ENCODE data around the gene PCGF1. TPM values are rescaled to one million over a fixed set of nuclear protein-coding genes. Genes with fewer than 3 reads are reported as not detected.

PCGF1 gene
- total RNA-seq, 1 experiment from 2014 or later: 39.9 TPM

DNA sequence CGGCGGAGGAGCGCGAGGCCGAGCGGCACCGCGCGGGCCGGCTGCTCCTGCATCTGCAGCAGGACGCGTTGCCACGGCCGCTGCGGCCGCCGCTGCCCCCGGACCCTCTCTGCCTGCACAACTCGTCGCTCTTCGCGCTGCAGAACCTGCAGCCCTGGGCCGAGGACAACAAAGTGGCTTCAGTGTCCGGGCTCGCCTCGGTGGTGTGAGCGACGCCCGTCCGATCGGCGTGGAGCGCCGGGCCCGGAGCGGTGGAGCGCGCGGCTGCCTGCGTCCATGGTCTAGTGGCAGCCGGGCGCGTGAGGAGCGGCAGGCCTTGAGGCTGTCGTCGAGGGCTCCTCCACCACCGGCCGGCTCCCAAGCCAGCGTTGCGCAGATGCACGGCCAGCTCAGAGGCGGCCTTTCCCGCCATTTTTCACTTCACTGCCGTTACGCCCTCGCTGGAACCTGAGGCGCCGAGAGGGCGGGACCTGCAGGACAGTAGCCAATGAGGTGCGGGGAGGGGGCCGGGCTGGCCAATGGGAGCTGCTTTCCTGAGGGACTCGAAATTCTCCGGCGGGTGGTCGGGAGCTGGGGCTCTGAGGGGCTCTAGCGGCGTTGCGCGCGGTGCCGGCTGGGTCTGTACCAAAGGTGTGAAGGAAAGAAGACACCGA, 8.6 kb upstream of the PCGF1 start:
- Histone ChIP-seq H3K4me2 (ENCODE audit: low read length) (no peak overlapping the region), H3K36me3 (ENCODE audit: control insufficient read depth in 1 of 2, insufficient read depth in 2 of 2, low read length in 2 of 2) (no peaks in the 10 kb centered on the region), H4K20me1 (ENCODE audit: insufficient read depth) (no peaks in the 10 kb centered on the region), H3K9me3 (ENCODE audit: control insufficient read depth in 1 of 2, insufficient read depth in 1 of 2, low read depth in 1 of 2, low read length in 2 of 2) (no peaks in the 10 kb centered on the region), H3K9ac (ENCODE audit: low read length) (no peak overlapping the region), H3K4me1 (ENCODE audit: control insufficient read depth in 1 of 2, insufficient read depth in 2 of 2, low read length in 2 of 2) (no peaks in the 10 kb centered on the region), H3K27me3 (ENCODE audit: insufficient read depth, low read length) (no peaks in the 10 kb centered on the region), H2AFZ (ENCODE audit: low read depth, low read length, poor library complexity, severe bottlenecking) (no peak overlapping the region), H3K27ac (ENCODE audit: low read depth, low read length) (no peak overlapping the region), H3K9me2 (ENCODE audit: insufficient read depth) (no peaks in the 10 kb centered on the region), H3K79me2 (ENCODE audit: insufficient read depth, low read length) (no peaks in the 10 kb centered on the region), H3K4me3 (replicated peaks in 1 of 2; ENCODE audit: low read depth in 1 of 2, low read length in 2 of 2) (no peak overlapping the region)
- ChIA-PET RAD21 (ENCODE audit: low non-redundant PET in 1 of 2, low total read pairs in 2 of 2, uncharacterized antibody in 2 of 2, unreplicated experiment in 2 of 2) (no interaction called here), CTCF (no interaction called here), POLR2A (no interaction called here)
- BruUV-seq (replicated peaks): no TSS peak
- intact Hi-C loops (cut with micrococcal nuclease): no loop called here
- DNase-seq (ENCODE audit: low read depth, low spot score) (no peak), ATAC-seq (0 out of 2 replicates have a peak, but pooled peaks have one; percentile 37)
- TF ChIP-seq ZFX (IDR thresholded peaks at IDR 0.05) (no peak), SP1 (IDR thresholded peaks at IDR 0.05; ENCODE audit: low read depth) (no peak), CBX3 (IDR thresholded peaks at IDR 0.05; ENCODE audit: low read depth) (no peak), SRF (IDR thresholded peaks at IDR 0.05; ENCODE audit: low read depth) (no peak), EGR1 (IDR thresholded peaks at IDR 0.05; ENCODE audit: low read depth) (no peak), TCF7L2 (IDR thresholded peaks at IDR 0.05; ENCODE audit: borderline replicate concordance, extremely low read depth, insufficient read depth, insufficient read length) (no peak), ELF1 (IDR thresholded peaks at IDR 0.05; ENCODE audit: borderline replicate concordance, low read depth) (no peak), JUND (IDR thresholded peaks at IDR 0.05) (no peak), ZNF274 (IDR thresholded peaks at IDR 0.05; ENCODE audit: low read depth, low read length) (no peak), RAD21 (IDR thresholded peaks at IDR 0.05; ENCODE audit: low read depth) (no peak), EZH2 (IDR thresholded peaks at IDR 0.05) (no peak), FOSL1 (IDR thresholded peaks at IDR 0.05; ENCODE audit: low read depth) (no peak), EZH2phosphoT487 (IDR thresholded peaks at IDR 0.05; ENCODE audit: borderline replicate concordance) (no peak), POLR2AphosphoS5 (IDR thresholded peaks at IDR 0.05; ENCODE audit: low read depth, low read length) (no peak)
- TF ChIP-seq, protein P1, sequence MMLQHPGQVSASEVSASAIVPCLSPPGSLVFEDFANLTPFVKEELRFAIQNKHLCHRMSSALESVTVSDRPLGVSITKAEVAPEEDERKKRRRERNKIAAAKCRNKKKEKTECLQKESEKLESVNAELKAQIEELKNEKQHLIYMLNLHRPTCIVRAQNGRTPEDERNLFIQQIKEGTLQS (IDR thresholded peaks at IDR 0.05): no peak
- TF ChIP-seq, protein P2, sequence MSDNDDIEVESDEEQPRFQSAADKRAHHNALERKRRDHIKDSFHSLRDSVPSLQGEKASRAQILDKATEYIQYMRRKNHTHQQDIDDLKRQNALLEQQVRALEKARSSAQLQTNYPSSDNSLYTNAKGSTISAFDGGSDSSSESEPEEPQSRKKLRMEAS (IDR thresholded peaks at IDR 0.05): no peak
- TF ChIP-seq, protein P3, sequence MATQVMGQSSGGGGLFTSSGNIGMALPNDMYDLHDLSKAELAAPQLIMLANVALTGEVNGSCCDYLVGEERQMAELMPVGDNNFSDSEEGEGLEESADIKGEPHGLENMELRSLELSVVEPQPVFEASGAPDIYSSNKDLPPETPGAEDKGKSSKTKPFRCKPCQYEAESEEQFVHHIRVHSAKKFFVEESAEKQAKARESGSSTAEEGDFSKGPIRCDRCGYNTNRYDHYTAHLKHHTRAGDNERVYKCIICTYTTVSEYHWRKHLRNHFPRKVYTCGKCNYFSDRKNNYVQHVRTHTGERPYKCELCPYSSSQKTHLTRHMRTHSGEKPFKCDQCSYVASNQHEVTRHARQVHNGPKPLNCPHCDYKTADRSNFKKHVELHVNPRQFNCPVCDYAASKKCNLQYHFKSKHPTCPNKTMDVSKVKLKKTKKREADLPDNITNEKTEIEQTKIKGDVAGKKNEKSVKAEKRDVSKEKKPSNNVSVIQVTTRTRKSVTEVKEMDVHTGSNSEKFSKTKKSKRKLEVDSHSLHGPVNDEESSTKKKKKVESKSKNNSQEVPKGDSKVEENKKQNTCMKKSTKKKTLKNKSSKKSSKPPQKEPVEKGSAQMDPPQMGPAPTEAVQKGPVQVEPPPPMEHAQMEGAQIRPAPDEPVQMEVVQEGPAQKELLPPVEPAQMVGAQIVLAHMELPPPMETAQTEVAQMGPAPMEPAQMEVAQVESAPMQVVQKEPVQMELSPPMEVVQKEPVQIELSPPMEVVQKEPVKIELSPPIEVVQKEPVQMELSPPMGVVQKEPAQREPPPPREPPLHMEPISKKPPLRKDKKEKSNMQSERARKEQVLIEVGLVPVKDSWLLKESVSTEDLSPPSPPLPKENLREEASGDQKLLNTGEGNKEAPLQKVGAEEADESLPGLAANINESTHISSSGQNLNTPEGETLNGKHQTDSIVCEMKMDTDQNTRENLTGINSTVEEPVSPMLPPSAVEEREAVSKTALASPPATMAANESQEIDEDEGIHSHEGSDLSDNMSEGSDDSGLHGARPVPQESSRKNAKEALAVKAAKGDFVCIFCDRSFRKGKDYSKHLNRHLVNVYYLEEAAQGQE (IDR thresholded peaks at IDR 0.05; ENCODE audit: low read depth): no peak
- TF ChIP-seq, protein P4, sequence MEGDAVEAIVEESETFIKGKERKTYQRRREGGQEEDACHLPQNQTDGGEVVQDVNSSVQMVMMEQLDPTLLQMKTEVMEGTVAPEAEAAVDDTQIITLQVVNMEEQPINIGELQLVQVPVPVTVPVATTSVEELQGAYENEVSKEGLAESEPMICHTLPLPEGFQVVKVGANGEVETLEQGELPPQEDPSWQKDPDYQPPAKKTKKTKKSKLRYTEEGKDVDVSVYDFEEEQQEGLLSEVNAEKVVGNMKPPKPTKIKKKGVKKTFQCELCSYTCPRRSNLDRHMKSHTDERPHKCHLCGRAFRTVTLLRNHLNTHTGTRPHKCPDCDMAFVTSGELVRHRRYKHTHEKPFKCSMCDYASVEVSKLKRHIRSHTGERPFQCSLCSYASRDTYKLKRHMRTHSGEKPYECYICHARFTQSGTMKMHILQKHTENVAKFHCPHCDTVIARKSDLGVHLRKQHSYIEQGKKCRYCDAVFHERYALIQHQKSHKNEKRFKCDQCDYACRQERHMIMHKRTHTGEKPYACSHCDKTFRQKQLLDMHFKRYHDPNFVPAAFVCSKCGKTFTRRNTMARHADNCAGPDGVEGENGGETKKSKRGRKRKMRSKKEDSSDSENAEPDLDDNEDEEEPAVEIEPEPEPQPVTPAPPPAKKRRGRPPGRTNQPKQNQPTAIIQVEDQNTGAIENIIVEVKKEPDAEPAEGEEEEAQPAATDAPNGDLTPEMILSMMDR (IDR thresholded peaks at IDR 0.05 in 2 of 3, conservative IDR thresholded peaks at IDR 0.05 in 1 of 3; ENCODE audit: borderline replicate concordance in 1 of 3, insufficient read depth in 1 of 3, low read depth in 2 of 3, low read length in 2 of 3): no peak
- TF ChIP-seq, protein P5, sequence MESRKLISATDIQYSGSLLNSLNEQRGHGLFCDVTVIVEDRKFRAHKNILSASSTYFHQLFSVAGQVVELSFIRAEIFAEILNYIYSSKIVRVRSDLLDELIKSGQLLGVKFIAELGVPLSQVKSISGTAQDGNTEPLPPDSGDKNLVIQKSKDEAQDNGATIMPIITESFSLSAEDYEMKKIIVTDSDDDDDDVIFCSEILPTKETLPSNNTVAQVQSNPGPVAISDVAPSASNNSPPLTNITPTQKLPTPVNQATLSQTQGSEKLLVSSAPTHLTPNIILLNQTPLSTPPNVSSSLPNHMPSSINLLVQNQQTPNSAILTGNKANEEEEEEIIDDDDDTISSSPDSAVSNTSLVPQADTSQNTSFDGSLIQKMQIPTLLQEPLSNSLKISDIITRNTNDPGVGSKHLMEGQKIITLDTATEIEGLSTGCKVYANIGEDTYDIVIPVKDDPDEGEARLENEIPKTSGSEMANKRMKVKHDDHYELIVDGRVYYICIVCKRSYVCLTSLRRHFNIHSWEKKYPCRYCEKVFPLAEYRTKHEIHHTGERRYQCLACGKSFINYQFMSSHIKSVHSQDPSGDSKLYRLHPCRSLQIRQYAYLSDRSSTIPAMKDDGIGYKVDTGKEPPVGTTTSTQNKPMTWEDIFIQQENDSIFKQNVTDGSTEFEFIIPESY (IDR thresholded peaks at IDR 0.05; ENCODE audit: extremely low read depth, insufficient replicate concordance, low read length): no peak
